Thyroid gland (tissue), 4 donors: Measurements from ENCODE around the gene SAT1. TPM values are rescaled to one million over a fixed set of nuclear protein-coding genes. Genes with fewer than 3 reads are reported as not detected.
"Not testable (repeated sequence)": the region's sequence is repeated elsewhere in the genome, so short reads cannot be mapped to it uniquely, and the experiment has no call there.

Experiments used
- DNase-seq, 2 donors: peaks; one replicate each; pipeline ENCODE4 v3.0.0-alpha.2; 2019
- H3K27ac ChIP-seq, 3 donors: fragments of 200-600 bp; sonication (generic); 1 replicate in 2 of 3; 2 replicates in 1 of 3; pipeline ENCODE4 v1.5.1; 2016 to 2019; ENCODE audit warnings: mild to moderate bottlenecking in 1 of 3, moderate library complexity in 1 of 3
- H3K27me3 ChIP-seq: fragments of 200-600 bp; sonication (generic); one replicate; pipeline ENCODE4 v1.5.1; 2019
- H3K36me3 ChIP-seq, 2 donors: fragments of 200-600 bp; sonication (generic); one replicate each; pipeline ENCODE4 v1.5.1; 2016 to 2019
- H3K4me1 ChIP-seq, 2 donors: fragments of 200-600 bp; sonication (generic); one replicate each; pipeline ENCODE4 v1.5.1; 2017 to 2019
- H3K4me3 ChIP-seq, 3 donors: fragments of 200-600 bp; sonication (generic); replicated peaks in 1 of 3; 1 replicate in 2 of 3; 2 replicates in 1 of 3; pipeline ENCODE4 v1.5.1; 2016; ENCODE audit warnings: mild to moderate bottlenecking in 1 of 3
- H3K9me3 ChIP-seq: fragments of 200-600 bp; sonication (generic); one replicate; pipeline ENCODE4 v1.5.1; 2017
- POLR2A ChIP-seq, 2 donors: fragments of 450-650 bp; IDR thresholded peaks; one replicate each; pipeline ENCODE4 v1.6.1; 2017; ENCODE audit warnings: antibody characterized with exemption in 2 of 2, mild to moderate bottlenecking in 2 of 2, moderate library complexity in 1 of 2
- WGBS, 2 donors: methylation state at CpG; one replicate each; pipeline ENCODE4 v1.1.5; 2017; 5-methylcytosine and 5-hydroxymethylcytosine counted together
- intact Hi-C: fragments of 100-400 bp; cut with DNase I; formaldehyde crosslinking; loops from one replicate; pipeline ENCODE4 v1.15.1; 2023
- total RNA-seq, 4 donors: library from RNA; depleted of rRNA; stranded (reverse); fragments of >200 nt; gene quantifications; one replicate each; pipeline ENCODE4 v1.2.3, GENCODE V29; 2016
- TF ChIP-seq, protein P1 (sequence below), 6 experiments: fragments of 200-600 bp in 3 of 6; fragments of 450-650 bp in 3 of 6; sonication (generic) in 3 of 6; IDR thresholded peaks; one replicate each; pipeline ENCODE4 v1.5.1; 2016 to 2019; ENCODE audit warnings: antibody characterized with exemption in 6 of 6, mild to moderate bottlenecking in 2 of 6, inconsistent platforms in 1 of 6, moderate library complexity in 1 of 6

Gene SAT1
- total RNA-seq, 4 donors from 2014 or later, result 768 to 1,187 (median 831) TPM

DNA sequence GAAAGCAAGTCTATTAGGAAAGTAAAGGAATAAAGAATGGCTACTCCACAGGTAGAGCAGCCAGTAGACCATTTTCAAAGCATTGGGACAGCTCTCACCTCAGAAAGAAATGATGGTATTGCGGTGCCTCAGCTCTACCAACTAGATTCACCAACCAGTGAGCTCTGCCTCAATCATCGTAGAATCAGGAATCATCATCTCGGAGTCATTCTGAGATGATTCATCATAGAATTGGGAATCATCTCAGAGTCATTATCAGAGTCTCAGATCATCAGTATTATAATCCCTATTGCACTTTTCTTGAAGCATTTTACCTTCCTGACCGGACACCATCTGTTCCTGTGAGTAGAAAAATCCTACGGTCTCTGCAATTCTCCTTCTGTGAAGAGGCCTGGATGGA, 17.5 kb upstream of the SAT1 start:
- H3K27me3 ChIP-seq, result no peaks in the 10 kb centered on the region

GRCh38 chrX:23765868-23766267, 17.1 kb upstream of the SAT1 start:
- intact Hi-C loops, result no loop called here

More for the DNA sequence above, 17.5 kb upstream of the SAT1 start:
- no peak overlapping the region for H3K4me3 ChIP-seq
- no peaks in the 10 kb centered on the region for H3K9me3 ChIP-seq
- no peaks in the 10 kb centered on the region for H3K36me3 ChIP-seq
- 92 to 95% methylated on average over 4 of the region's 5 CpGs for WGBS, 2 donors
- DNase-seq, result no peak
- TF ChIP-seq, protein P1, sequence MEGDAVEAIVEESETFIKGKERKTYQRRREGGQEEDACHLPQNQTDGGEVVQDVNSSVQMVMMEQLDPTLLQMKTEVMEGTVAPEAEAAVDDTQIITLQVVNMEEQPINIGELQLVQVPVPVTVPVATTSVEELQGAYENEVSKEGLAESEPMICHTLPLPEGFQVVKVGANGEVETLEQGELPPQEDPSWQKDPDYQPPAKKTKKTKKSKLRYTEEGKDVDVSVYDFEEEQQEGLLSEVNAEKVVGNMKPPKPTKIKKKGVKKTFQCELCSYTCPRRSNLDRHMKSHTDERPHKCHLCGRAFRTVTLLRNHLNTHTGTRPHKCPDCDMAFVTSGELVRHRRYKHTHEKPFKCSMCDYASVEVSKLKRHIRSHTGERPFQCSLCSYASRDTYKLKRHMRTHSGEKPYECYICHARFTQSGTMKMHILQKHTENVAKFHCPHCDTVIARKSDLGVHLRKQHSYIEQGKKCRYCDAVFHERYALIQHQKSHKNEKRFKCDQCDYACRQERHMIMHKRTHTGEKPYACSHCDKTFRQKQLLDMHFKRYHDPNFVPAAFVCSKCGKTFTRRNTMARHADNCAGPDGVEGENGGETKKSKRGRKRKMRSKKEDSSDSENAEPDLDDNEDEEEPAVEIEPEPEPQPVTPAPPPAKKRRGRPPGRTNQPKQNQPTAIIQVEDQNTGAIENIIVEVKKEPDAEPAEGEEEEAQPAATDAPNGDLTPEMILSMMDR (IDR thresholded peaks at IDR 0.05), result no peak
- no peak for TF ChIP-seq POLR2A (IDR thresholded peaks at IDR 0.05)
- intact Hi-C loops, result no loop called here
- H3K4me1 ChIP-seq, result no peaks in the 10 kb centered on the region
- H3K27ac ChIP-seq, result no peak overlapping the region

GRCh38 chrX:23766650-23767551, 16.1 kb upstream of the SAT1 start:
- no peak overlapping the region for H3K27ac ChIP-seq

More at GRCh38 chrX:23765868-23766267, 17.1 kb upstream of the SAT1 start:
- no peak overlapping the region for H3K4me3 ChIP-seq
- H3K27ac ChIP-seq, result no peak overlapping the region
- no peaks in the 10 kb centered on the region for H3K9me3 ChIP-seq
- H3K4me1 ChIP-seq, result no peaks in the 10 kb centered on the region
- no peak for TF ChIP-seq POLR2A (IDR thresholded peaks at IDR 0.05)
- TF ChIP-seq, protein P1 (IDR thresholded peaks at IDR 0.05), result no peak
- H3K36me3 ChIP-seq, result no peaks in the 10 kb centered on the region
- no peak for DNase-seq
- no peaks in the 10 kb centered on the region for H3K27me3 ChIP-seq
- WGBS, 2 donors, result 95% methylated on average over 7 of the region's 16 CpGs; no CpG with 5 or more reads in 1 of the 2 donors

GRCh38 chrX:23770142-23770541, 12.8 kb upstream of the SAT1 start:
- Histone ChIP-seq H3K9me3 (no peaks in the 10 kb centered on the region), H3K27ac (no peak overlapping the region), H3K4me1 (no peaks in the 10 kb centered on the region), H3K36me3 (no peaks in the 10 kb centered on the region), H3K27me3 (no peaks in the 10 kb centered on the region), H3K4me3 (no peak overlapping the region)
- 90 to 100% methylated on average over 2 of the region's 2 CpGs for WGBS, 2 donors
- TF ChIP-seq POLR2A (IDR thresholded peaks at IDR 0.05), result no peak
- intact Hi-C loops, result no loop called here
- DNase-seq, result no peak

More at GRCh38 chrX:23766650-23767551, 16.1 kb upstream of the SAT1 start:
- Histone ChIP-seq H3K36me3 (no peaks in the 10 kb centered on the region), H3K27me3 (no peaks in the 10 kb centered on the region), H3K4me1 (no peaks in the 10 kb centered on the region), H3K9me3 (no peaks in the 10 kb centered on the region), H3K4me3 (no peak overlapping the region)
- 38 to 84% methylated on average over 2 to 6 of the region's 28 CpGs for WGBS, 2 donors
- intact Hi-C loops, result no loop called here
- TF ChIP-seq, protein P1 (IDR thresholded peaks at IDR 0.05), result no peak
- TF ChIP-seq POLR2A (IDR thresholded peaks at IDR 0.05), result no peak
- DNase-seq, result no peak

DNA sequence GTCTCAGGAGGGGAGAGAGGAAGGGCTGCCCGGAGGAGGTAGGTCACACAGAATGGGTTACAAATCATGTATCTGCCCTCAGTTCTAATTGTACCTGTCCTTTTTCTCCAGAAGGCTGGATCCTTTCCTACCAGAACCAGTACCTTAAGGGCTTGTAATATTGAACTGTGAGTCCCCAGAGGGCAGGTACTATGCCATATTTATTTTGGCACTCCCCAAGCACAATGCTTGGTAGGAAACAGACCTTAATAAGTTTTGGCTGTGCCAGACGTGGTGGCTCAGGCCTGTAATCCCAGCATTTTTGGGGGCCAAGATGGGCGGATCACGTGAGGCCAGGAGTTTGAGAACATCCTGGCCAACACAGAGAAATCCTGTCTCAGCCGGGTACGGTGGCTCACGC, 11.9 kb upstream of the SAT1 start:
- intact Hi-C loops, H3K27ac ChIP-seq, DNase-seq, H3K36me3 ChIP-seq, H3K4me1 ChIP-seq, H3K9me3 ChIP-seq, H3K27me3 ChIP-seq, H3K4me3 ChIP-seq: not testable (repeated sequence)
- 95 to 96% methylated on average over 2 to 7 of the region's 7 CpGs for WGBS, 2 donors

DNA sequence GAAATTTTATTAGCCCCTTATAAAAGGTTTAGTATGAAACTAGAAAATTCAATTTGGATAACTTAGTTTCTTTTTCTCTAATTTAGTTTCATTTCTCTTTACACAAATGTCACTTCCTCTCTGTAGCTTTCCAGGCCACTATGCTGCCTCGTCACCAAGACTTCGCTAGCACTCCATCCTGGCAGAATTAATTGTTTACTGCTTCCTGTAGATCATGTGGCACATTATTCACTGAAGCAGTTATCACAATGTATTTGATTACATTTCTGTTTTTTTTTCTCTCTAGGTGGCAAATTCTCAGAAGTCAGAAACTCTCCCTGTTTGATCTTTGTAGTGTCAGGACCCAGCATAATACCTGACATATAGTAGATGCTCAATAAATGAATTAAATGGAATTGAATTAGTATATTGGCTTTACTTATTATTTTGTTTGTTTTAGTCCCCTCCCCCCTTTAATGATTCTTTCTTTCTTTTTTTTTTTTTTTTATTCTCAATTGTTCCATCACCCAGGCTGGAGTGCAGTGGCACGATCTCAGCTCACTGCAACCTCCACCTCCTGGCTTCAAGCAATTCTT, 9.3 kb upstream of the SAT1 start:
- DNase-seq, result no peak
- H3K4me1 ChIP-seq, result no peaks in the 10 kb centered on the region
- no peak overlapping the region for H3K27ac ChIP-seq
- intact Hi-C loops, result no loop called here
- H3K9me3 ChIP-seq, result no peaks in the 10 kb centered on the region
- 64 to 80% methylated on average over 3 of the region's 3 CpGs for WGBS, 2 donors
- TF ChIP-seq, protein P1 (IDR thresholded peaks at IDR 0.05), result no peak
- TF ChIP-seq POLR2A (IDR thresholded peaks at IDR 0.05), result no peak
- no peaks in the 10 kb centered on the region for H3K27me3 ChIP-seq
- no peak overlapping the region for H3K4me3 ChIP-seq
- H3K36me3 ChIP-seq, result no peaks in the 10 kb centered on the region
